Activated naive CD8-positive, alpha-beta T cell treated with anti-CD3 and anti-CD28 coated beads, Interleukin-2, amount 10 ng/mL, durations not matched to agents 7 days and 5 days (primary cell): Measurements from ENCODE around the gene P2RX7. TPM values are rescaled to one million over a fixed set of nuclear protein-coding genes. Genes with fewer than 3 reads are reported as not detected.

Experiments used
- ATAC-seq: fragments of 150-1000 bp; cut with Tn5 transposase; one replicate; pipeline ENCODE4 v1.10.0; 2021; ENCODE audit warnings: low read depth, moderate library complexity
- POLR2A ChIA-PET: fragments of 350-600 bp; sonication (Branson Sonifier 250); formaldehyde crosslinking; loops from one replicate; lab custom pipeline; 2021; ENCODE audit warnings: antibody characterized with exemption; lab: Charles Lee
- DNase-seq: peaks from one replicate; pipeline ENCODE4 v3.0.0; 2021
- H3K27ac Mint-ChIP-seq: one replicate; pipeline ENCODE4 v1.8.0; 2022; ENCODE audit warnings: mild to moderate bottlenecking, mixed read lengths
- H3K27me3 Mint-ChIP-seq: one replicate; pipeline ENCODE4 v1.8.0; 2022; ENCODE audit warnings: mild to moderate bottlenecking, moderate library complexity, mixed read lengths
- H3K36me3 Mint-ChIP-seq: one replicate; pipeline ENCODE4 v1.8.0; 2021; ENCODE audit warnings: mild to moderate bottlenecking, mixed read lengths
- H3K4me1 Mint-ChIP-seq: one replicate; pipeline ENCODE4 v1.8.0; 2021; ENCODE audit warnings: mixed read lengths
- H3K4me3 Mint-ChIP-seq: one replicate; pipeline ENCODE4 v1.8.0; 2022; ENCODE audit warnings: mild to moderate bottlenecking, moderate library complexity, mixed read lengths
- H3K9me3 Mint-ChIP-seq: one replicate; pipeline ENCODE4 v1.8.0; 2021; ENCODE audit warnings: mixed read lengths
- total RNA-seq, 2 experiments: library from RNA; stranded (reverse); gene quantifications; one replicate each; pipeline ENCODE4 v1.2.3, GENCODE V29; 2021

Gene P2RX7
- total RNA-seq = 1 to 10 TPM; 6.6 to 7.0 TPM

DNA sequence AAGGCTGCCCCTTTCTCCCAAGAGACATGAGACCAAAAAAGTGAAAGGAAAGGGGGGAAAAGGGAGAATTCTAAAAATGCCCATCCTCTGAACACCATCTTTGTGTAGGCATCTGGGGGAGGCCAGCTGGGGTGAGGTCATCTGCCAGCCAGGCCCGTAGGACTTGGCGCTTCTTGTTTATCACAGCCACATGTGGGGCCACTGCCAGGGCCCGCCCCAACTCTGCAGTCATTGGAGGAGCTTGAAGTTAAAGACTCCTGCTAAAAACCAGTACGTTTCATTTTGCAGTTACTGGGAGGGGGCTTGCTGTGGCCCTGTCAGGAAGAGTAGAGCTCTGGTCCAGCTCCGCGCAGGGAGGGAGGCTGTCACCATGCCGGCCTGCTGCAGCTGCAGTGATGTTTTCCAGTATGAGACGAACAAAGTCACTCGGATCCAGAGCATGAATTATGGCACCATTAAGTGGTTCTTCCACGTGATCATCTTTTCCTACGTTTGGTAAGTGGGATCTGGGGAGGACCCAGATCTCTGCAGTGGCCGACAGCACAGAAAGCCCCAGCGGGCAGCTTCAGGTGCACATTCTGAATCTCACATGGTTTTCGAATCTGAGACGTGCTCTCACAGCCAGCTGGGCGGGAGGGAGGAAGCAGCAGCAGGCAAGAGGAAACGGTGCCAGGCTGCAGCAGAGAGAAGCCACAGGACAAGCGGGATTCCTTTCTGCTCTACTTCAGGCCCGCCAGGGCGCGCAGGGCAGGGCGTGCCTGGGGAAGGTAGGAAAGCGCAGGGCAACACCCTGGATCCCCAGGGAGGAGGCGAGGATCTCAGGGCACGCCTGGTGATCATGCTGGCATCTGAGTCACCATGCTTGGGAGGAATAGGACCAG is at the start of gene P2RX7:
Gene P2RX7 (plus strand): TSS at position 276 of the 881 bp plus-strand sequence. CDS start 95 bp downstream, at position 371.
- Mint-ChIP-seq H3K9me3 (peaks cover 2% of the 10 kb centered on the region), H3K4me1 (peaks cover 50% of the 10 kb centered on the region), H3K36me3 (peaks cover 5% of the 10 kb centered on the region), H3K27me3 (no peaks in the 10 kb centered on the region), H3K4me3 (peak within 1 kb of the TSS; percentile 85), H3K27ac (peak within 1 kb of the TSS; percentile 92)
- peak; percentile 6 for ATAC-seq
- peak; percentile 58 for DNase-seq
- POLR2A ChIA-PET = interaction anchor here (0.5 to 1.6 kb wide), 4 partner anchors 10 to 178 kb away, joined by 4 to 5 read pairs (median 4); no protein-coding TSS in a partner anchor

DNA sequence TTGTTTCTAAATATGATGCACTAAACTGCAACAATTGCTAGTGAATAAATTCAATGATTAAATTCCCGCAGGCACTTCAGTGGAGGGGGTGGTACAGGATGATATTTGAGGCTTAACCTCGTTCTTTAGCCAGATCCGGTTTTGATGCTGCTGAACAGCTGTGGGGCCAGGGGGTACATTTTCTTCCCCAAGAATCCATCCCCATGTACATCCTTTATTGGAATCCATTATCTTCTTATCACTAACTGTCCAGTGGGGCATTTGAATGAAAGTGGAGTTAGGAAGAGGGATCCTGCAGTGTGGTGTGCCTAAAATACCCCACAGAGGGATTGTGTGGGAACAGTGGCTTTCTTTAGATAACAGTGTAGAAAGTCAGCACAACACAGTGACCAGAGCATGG is 48.4 kb upstream of the P2RX7 start:
- no peak overlapping the region for H3K27ac Mint-ChIP-seq
- ATAC-seq = no peak
- H3K27me3 Mint-ChIP-seq = peaks cover 14% of the 10 kb centered on the region
- no peaks in the 10 kb centered on the region for H3K9me3 Mint-ChIP-seq
- no peak for DNase-seq
- H3K4me1 Mint-ChIP-seq = peaks cover 15% of the 10 kb centered on the region
- H3K4me3 Mint-ChIP-seq = no peak overlapping the region
- POLR2A ChIA-PET = interaction anchor here (0.6 kb wide), 1 partner anchor 45 kb away, joined by 4 read pairs; no protein-coding TSS in a partner anchor
- H3K36me3 Mint-ChIP-seq = no peaks in the 10 kb centered on the region

DNA sequence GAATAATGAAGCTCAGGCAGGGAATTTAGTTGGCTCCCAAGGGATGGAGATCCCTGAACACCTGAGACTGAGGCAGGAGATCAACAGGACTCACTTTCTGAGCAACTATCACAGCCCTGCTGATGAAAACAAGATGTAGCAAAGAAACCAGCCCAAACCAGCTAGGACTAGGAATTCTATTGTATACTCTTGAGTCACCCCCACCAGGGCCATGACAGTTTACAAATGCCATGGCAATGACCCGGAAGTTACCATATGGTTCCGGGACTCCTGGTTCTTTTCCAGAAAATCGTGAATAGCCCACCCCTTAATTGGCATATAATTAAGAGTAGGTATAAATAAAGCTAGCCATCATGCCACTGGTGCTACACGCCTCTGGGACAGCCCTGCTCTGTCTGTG is 47.6 kb upstream of the P2RX7 start:
- POLR2A ChIA-PET = no interaction called here
- no peak for DNase-seq

DNA sequence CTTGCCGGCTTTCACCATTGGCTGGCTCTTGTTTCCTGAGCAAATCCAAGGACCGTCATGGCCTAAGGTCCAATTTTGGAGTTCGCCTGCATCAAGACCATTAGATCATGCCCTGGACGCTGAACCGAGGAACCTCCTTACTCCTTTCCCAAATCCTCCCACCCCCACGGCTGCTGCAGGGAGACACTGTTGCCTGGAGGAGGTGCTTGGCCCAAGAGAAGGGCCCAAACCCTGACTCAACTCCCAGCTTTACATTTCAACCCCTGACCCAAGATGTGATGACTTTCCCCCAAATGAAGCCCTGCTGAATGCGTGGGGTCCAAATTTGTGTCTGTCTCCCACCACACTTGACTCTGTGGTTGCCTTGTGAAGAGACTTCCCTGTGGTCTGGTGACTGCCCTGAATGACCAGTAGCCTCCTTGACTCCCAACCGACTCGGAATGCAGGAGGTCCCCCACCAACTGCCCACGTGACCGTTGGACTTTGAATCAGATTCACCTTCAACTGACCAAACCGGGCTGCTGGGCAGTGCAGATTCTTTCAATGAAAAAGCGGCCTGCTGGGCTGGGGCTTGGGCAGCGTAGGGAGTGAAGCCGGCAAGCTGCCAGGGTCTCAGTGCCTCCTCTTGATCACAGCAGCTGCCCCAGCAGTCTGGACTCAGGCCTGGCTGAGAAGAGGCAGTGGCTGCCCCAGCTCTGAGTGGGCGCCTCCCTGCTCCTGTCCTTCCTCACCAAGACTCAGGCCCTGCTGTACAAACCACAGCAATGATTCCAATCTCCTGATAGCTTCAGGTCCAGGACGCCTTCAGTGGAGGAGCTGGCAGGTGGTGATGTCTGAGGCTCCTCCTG is 46.9 kb upstream of the P2RX7 start:
- no peaks in the 10 kb centered on the region for H3K36me3 Mint-ChIP-seq
- H3K27ac Mint-ChIP-seq = no peak overlapping the region
- DNase-seq (no peak), ATAC-seq (no peak)
- peaks cover 14% of the 10 kb centered on the region for H3K27me3 Mint-ChIP-seq
- peaks cover 15% of the 10 kb centered on the region for H3K4me1 Mint-ChIP-seq
- no peak overlapping the region for H3K4me3 Mint-ChIP-seq
- POLR2A ChIA-PET = no interaction called here
- H3K9me3 Mint-ChIP-seq = no peaks in the 10 kb centered on the region

More for the DNA sequence above, 47.6 kb upstream of the P2RX7 start:
- ATAC-seq = no peak
- no peaks in the 10 kb centered on the region for H3K9me3 Mint-ChIP-seq
- H3K27ac Mint-ChIP-seq = no peak overlapping the region
- no peak overlapping the region for H3K4me3 Mint-ChIP-seq
- peaks cover 15% of the 10 kb centered on the region for H3K4me1 Mint-ChIP-seq
- no peaks in the 10 kb centered on the region for H3K36me3 Mint-ChIP-seq
- H3K27me3 Mint-ChIP-seq = peaks cover 14% of the 10 kb centered on the region

DNA sequence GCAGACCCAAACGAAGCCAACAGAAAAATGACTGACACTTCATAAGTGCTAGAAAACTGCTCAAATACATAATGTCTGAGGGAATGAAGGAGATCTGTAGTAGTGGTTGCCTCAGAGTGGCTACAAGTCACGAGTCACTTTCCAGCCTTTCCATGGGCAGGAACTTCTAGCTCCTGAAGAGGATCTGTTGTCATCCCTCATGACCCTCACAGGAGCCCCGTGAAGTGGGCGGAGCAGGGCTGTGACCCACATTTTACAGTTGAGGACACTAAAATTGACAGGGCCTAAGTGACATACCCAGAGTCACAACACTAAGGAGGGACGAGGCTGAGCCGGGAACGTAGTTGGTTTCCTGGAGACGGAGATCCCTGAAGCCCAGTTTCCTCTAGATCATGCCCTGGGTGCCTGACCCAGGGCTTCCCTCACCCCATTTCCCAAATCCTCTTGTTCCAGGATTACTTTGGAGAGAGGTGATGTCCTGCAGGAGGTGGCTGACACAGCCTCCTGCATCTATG is 45.8 kb upstream of the P2RX7 start:
- peaks cover 9% of the 10 kb centered on the region for H3K27me3 Mint-ChIP-seq
- H3K4me1 Mint-ChIP-seq = peaks cover 17% of the 10 kb centered on the region
- H3K27ac Mint-ChIP-seq = no peak overlapping the region
- POLR2A ChIA-PET = interaction anchor here (0.7 to 0.8 kb wide), 2 partner anchors 10 to 48 kb away, joined by 3 read pairs; partner anchors contain the start of gene OASL
- peaks cover 2% of the 10 kb centered on the region for H3K36me3 Mint-ChIP-seq
- no peak overlapping the region for H3K4me3 Mint-ChIP-seq
- DNase-seq (no peak), ATAC-seq (no peak)
- H3K9me3 Mint-ChIP-seq = no peaks in the 10 kb centered on the region

DNA sequence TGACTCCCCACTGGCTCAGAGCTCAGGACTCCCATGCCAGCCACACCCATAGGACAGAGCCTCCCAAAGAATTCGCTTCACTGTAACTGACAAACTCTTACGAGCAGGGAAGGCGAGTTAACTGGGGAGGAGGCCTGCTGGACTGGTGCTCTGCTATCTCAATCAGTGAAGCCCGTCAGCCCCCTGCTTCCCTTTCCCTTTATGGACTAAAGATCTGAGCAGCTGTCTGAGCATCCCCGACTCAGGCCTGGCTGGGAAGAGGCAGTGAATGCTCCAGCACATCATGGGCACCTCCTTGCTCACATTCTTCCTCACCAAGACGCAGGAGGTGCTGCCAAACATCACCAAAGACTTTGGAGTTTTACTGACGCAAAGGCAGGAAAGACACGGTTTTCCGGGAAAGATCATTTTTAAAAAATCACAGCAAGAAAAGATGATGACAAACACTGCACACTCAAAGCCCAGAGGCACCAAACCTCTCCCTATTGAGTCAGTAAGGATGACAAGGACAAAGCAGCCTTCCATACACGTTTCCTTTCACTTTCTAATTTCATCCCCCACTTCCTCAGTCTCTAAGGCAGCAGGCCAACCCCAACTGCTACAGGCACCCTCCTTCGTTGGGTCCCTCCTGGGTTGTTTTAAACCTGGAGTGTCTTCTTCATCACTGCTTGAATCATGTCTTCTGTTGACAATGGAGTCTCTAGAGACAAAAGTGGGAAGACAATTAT is 45.0 kb upstream of the P2RX7 start:
- H3K4me3 Mint-ChIP-seq = peak overlapping the region; percentile 12
- POLR2A ChIA-PET = interaction anchor here (0.7 to 0.8 kb wide), 2 partner anchors 9 to 28 kb away, joined by 3 read pairs; no protein-coding TSS in a partner anchor
- DNase-seq (no peak), ATAC-seq (peak; percentile 38)
- H3K27ac Mint-ChIP-seq = peak overlapping the region; percentile 81
- H3K4me1 Mint-ChIP-seq = peaks cover 24% of the 10 kb centered on the region
- H3K27me3 Mint-ChIP-seq = peaks cover 5% of the 10 kb centered on the region
- H3K36me3 Mint-ChIP-seq = peaks cover 2% of the 10 kb centered on the region
- H3K9me3 Mint-ChIP-seq = no peaks in the 10 kb centered on the region

DNA sequence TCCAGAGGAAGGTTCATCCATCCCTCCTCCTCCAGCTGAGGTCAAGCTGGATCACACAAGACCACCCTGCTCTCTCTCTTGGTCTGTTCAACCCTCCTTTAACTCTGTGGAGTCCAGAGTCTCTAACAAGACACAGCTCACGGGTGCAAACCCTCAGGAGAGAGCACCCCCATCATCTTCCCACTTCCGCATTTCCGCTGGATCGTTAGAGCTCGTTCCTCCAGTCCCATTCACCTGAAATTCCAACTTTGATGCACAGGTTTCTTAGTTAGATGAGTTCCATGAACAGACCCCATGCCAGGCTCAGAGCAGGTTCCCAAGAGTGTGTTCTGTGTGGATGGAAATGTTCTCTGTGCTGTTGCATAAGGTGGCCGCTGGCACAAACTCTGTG is 44.5 kb upstream of the P2RX7 start:
- peaks cover 29% of the 10 kb centered on the region for H3K4me1 Mint-ChIP-seq
- no peaks in the 10 kb centered on the region for H3K9me3 Mint-ChIP-seq
- H3K4me3 Mint-ChIP-seq = peak overlapping the region; percentile 26
- POLR2A ChIA-PET = interaction anchor here (0.7 kb wide), 1 partner anchor 28 kb away, joined by 3 read pairs; no protein-coding TSS in a partner anchor
- H3K27me3 Mint-ChIP-seq = peaks cover 5% of the 10 kb centered on the region
- no peak for ATAC-seq
- peak overlapping the region; percentile 81 for H3K27ac Mint-ChIP-seq
- DNase-seq = no peak
- peaks cover 2% of the 10 kb centered on the region for H3K36me3 Mint-ChIP-seq

DNA sequence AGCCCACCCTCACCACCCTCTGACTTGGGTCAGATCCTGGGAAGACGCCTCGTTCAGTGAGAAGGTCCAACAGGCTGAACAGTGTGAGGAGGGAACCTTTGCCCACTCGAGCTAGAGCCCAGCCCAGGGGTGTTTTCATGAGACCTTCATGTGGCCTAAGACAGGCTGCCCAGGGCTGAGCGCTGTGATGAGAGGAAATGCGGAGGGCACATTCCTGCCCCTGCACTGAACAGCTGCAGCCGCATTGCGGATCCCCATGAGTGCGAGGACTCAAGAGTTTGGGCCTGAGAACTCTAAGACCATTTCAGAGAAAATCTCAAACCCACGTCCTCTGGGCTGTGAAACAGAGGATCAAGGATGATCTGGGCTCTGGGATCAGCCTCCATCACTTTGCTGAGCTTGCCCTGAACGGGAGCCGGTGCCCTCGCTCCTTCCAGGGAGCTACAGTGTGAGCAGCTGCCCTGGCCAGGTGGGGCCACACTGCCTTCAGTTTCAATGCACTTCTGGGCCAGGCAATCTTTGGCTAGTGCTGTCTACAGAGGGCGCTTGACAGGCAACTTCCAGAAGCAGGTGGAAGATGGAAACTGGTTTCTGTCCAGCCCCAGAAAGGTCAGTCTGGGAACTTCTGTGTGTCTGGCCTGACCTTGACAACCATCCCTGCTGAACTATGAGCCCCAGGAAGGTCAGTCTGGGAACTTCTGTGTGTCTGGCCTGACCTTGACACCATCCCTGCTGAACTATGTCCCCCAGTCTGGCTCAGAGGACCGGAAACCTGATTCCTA is 43.5 kb upstream of the P2RX7 start:
- POLR2A ChIA-PET = no interaction called here
- H3K27me3 Mint-ChIP-seq = no peaks in the 10 kb centered on the region
- no peak overlapping the region for H3K4me3 Mint-ChIP-seq
- H3K9me3 Mint-ChIP-seq = no peaks in the 10 kb centered on the region
- DNase-seq = no peak
- no peak overlapping the region for H3K27ac Mint-ChIP-seq
- H3K36me3 Mint-ChIP-seq = peaks cover 2% of the 10 kb centered on the region
- no peak for ATAC-seq
- H3K4me1 Mint-ChIP-seq = peaks cover 33% of the 10 kb centered on the region

DNA sequence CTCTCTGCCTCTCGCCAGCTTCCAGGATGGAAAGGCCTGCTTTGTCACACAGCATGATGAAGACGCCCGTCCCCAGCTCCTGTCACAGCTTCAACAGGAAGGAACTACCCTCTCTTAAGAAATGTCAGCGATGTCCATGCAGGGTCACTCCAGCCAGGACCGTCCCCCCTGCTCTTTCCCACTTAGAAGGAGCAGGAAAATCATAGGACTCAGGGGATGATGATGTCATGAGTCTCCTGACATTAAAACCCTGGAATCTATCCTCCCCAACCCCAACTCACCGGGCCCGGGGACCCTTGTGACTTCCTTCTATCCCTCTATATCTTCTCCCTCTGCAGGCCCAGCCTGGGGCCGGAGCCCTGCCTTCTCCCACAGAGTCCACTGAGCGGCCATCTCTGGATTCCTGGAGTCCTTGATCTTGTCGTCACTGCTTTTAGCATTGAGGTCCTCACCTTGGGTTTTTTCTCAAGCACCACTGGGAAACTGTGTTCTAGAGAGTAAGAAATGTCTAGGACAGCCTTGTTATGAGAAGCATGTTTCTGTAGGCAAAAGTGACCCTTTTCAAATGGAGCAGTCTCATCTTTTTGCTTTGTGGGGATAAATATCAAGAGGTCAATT is 42.8 kb upstream of the P2RX7 start:
- H3K9me3 Mint-ChIP-seq = no peaks in the 10 kb centered on the region

DNA sequence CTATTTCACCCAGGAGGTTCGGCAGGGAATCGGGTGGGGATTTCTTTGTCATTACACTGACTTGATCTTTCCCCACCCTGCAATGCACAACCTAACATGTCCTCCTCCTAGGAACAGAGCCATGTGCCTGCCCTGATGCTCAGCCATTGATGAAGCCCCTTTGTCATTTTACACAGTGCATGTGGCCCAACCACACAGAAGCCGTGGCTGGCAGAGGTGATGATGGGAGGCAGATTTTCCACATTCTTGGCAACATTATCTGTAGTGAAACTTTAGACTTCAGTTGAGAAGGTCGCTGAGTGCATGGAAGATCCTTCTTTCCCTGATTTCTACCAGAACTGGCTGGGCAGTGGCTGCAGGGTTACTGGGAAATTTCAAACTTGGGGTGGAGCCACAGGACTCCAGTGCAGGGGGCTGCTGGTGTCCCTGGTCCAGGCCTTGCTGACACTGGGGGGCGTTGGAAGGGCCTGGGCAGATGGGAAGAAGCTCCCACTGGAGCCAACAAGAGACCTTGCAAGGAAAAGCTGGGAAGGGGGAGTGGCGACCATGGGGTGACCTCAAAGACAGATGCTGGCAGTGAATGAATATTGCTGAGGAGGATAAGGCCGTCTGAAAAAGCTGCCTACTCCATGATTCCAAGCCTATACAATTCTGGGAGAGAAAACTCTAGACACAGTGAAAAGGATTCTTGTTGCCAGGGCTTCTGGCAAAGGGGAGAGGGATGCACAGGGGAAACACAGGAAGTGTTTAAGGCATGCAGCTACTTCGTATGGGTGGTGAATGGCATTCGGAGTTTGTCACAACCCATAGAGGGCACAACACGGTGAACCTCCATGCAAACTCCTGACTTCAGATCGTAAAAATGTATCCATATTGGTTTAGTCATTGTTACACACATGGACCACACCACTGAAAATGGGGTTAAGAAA is 41.8 kb upstream of the P2RX7 start:
- peaks cover 2% of the 10 kb centered on the region for H3K36me3 Mint-ChIP-seq
- no peak overlapping the region for H3K4me3 Mint-ChIP-seq
- peaks cover 43% of the 10 kb centered on the region for H3K4me1 Mint-ChIP-seq
- POLR2A ChIA-PET = interaction anchor here (0.6 kb wide), 1 partner anchor 21 kb away, joined by 3 read pairs; no protein-coding TSS in a partner anchor
- H3K9me3 Mint-ChIP-seq = no peaks in the 10 kb centered on the region
- H3K27me3 Mint-ChIP-seq = peaks cover 3% of the 10 kb centered on the region
- H3K27ac Mint-ChIP-seq = no peak overlapping the region
- no peak for ATAC-seq
- DNase-seq = no peak

More for the DNA sequence above, 42.8 kb upstream of the P2RX7 start:
- no peak overlapping the region for H3K4me3 Mint-ChIP-seq
- H3K27me3 Mint-ChIP-seq = no peaks in the 10 kb centered on the region
- ATAC-seq (no peak), DNase-seq (no peak)
- POLR2A ChIA-PET = no interaction called here
- peaks cover 34% of the 10 kb centered on the region for H3K4me1 Mint-ChIP-seq
- peak overlapping the region; percentile 37 for H3K27ac Mint-ChIP-seq
- peaks cover 2% of the 10 kb centered on the region for H3K36me3 Mint-ChIP-seq

DNA sequence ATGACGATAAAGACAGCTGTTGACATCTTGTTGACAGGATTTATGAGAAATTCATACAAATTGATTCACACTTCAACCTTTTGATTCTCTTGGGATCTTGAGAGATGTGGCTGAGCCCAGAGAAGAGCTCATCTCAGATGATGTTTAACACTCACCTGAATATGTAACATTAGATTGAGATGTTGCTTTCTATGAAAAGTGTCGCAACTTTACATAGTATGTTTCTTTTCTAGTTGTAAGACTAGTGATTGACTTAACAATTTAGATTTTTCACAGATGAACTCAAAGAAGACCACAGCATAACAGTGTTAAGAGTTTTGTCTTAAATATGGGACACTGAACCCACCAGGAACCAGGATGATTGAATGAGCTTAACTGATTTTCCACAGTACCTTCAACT is 40.6 kb upstream of the P2RX7 start:
- H3K27me3 Mint-ChIP-seq = peaks cover 4% of the 10 kb centered on the region
- H3K4me3 Mint-ChIP-seq = peak overlapping the region; percentile 80
- POLR2A ChIA-PET = interaction anchor here (1.6 to 2.5 kb wide), 4 partner anchors 14 to 131 kb away, joined by 3 to 18 read pairs (median 6); partner anchors contain the start of gene OASL
- peaks cover 45% of the 10 kb centered on the region for H3K4me1 Mint-ChIP-seq
- H3K36me3 Mint-ChIP-seq = peaks cover 2% of the 10 kb centered on the region
- ATAC-seq = no peak
- H3K27ac Mint-ChIP-seq = peak overlapping the region; percentile 91
- H3K9me3 Mint-ChIP-seq = no peaks in the 10 kb centered on the region
- DNase-seq = no peak
